ENCODE measurements around the gene TBR1.

Gene TBR1

DNA sequence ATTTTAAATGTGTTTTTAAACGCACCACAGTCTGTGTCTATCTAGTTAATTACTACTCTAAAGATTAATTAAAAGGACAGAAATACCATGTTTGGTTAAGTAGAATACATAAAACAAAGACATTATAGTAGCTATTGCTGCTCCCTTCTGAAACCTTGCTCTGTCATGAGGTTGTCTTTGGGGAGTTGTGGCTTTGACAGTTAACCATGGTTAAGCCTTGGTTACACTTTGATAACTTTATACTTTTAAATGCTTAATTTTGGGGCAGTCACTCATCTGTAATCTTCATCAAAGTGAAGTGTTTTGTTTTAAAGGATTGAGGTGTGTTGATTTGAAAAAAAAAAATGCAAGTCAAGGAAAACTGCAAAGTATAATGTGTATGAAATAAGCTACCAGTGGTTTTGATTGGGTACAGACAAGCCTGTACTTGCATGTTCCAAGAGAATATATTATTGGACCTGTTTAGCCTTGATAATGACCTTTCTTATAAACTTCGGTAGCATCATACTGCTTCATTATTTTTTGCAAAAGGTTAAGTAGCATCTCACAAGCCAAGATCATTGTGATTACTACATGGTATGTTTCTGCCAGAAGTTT, 29.8 kb upstream of the TBR1 start:
- H3K36me3 ChIP-seq (ENCODE audit: insufficient read depth, low read length), result peaks cover 15% of the 10 kb centered on the region
- no peaks in the 10 kb centered on the region for H3K4me1 ChIP-seq (ENCODE audit: control insufficient read depth, insufficient read depth, low read length, unreplicated experiment)
- H3K79me2 ChIP-seq (ENCODE audit: control insufficient read depth, insufficient read depth, low read length, unreplicated experiment), result no peaks in the 10 kb centered on the region
- no peaks in the 10 kb centered on the region for H3K27me3 ChIP-seq (ENCODE audit: insufficient read depth, low read length)
- H3K27ac ChIP-seq (ENCODE audit: low read depth, low read length), result no peak overlapping the region
- no peak overlapping the region for H3K4me3 ChIP-seq (ENCODE audit: low read depth, low read length)
- no peak overlapping the region for H2AFZ ChIP-seq (ENCODE audit: low read length, unreplicated experiment)

DNA sequence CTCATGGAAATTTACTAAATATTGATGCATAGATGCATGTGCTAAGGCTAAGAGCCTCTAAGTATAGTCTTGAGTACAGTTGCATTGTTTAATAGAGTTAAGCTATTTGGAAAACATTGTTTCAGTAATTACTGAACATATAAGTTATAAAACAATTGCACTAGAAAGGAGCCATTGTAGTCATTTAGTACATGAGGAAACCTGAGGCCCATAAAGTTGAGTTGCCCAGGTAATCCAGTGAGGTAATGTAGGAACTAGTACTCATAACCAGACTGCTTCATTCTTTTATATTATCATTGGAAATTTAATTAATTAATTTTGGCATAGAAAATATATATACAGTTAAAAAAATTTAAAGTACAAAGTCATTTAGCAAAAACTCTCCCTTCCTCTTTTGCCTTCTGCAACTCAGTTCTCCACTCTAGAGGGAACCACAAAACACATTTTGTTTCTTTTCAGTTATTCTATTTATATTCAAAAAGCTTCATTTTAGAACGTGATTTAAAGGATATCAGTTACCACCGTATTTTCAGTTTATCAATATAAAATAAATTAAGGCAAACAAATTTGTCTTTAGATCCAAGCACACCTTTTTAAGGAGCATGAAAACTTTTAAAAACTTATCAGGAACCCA, 27.8 kb upstream of the TBR1 start:
- H3K36me3 ChIP-seq (ENCODE audit: insufficient read depth, low read length), result peaks cover 15% of the 10 kb centered on the region
- no peaks in the 10 kb centered on the region for H3K4me1 ChIP-seq (ENCODE audit: control insufficient read depth, insufficient read depth, low read length, unreplicated experiment)
- H3K27ac ChIP-seq (ENCODE audit: low read depth, low read length), result no peak overlapping the region
- no peaks in the 10 kb centered on the region for H3K27me3 ChIP-seq (ENCODE audit: insufficient read depth, low read length)
- no peak overlapping the region for H3K4me3 ChIP-seq (ENCODE audit: low read depth, low read length)
- no peaks in the 10 kb centered on the region for H3K79me2 ChIP-seq (ENCODE audit: control insufficient read depth, insufficient read depth, low read length, unreplicated experiment)
- H2AFZ ChIP-seq (ENCODE audit: low read length, unreplicated experiment), result no peak overlapping the region

DNA sequence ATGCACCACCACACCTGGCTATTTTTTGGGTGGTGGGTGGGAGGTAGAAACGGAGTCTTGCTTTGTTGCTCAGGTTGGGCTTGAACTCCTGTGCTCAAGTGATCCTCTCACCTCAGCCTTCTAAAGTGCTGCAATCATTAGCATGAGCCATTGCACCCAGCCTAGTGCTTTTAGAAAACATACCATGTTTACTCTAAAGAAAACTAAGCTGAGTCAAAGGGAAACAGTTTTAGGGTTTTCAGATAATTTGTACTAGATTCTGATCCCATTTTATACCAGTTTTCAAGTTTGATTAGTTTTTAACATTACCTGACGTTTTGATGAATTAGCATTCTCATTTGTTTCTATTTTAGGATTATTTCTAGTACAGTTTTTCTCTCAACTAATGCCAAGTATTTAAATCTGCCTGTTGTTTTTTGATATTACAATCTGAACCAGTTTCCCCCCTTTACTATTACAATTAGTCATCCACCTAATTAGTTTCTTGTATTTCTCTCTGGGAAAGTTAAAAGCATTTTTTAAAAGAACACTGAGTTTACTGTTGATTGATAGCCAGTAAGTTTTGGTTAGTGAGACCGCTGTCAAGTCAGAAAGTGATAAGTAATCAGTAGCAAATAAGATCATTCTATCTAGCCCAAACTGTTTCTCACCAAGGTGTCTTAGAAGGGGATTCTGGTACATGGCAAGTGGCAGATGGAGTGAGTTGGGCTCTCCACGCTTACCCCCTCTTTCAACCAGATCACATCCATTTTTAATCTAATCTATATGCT, 24.2 kb upstream of the TBR1 start:
- no peak overlapping the region for H2AFZ ChIP-seq (ENCODE audit: low read length, unreplicated experiment)
- no peaks in the 10 kb centered on the region for H3K4me1 ChIP-seq (ENCODE audit: control insufficient read depth, insufficient read depth, low read length, unreplicated experiment)
- H3K79me2 ChIP-seq (ENCODE audit: control insufficient read depth, insufficient read depth, low read length, unreplicated experiment), result no peaks in the 10 kb centered on the region
- no peak overlapping the region for H3K4me3 ChIP-seq (ENCODE audit: low read depth, low read length)
- no peak overlapping the region for H3K27ac ChIP-seq (ENCODE audit: low read depth, low read length)
- H3K36me3 ChIP-seq (ENCODE audit: insufficient read depth, low read length), result peaks cover 30% of the 10 kb centered on the region
- H3K27me3 ChIP-seq (ENCODE audit: insufficient read depth, low read length), result no peaks in the 10 kb centered on the region

DNA sequence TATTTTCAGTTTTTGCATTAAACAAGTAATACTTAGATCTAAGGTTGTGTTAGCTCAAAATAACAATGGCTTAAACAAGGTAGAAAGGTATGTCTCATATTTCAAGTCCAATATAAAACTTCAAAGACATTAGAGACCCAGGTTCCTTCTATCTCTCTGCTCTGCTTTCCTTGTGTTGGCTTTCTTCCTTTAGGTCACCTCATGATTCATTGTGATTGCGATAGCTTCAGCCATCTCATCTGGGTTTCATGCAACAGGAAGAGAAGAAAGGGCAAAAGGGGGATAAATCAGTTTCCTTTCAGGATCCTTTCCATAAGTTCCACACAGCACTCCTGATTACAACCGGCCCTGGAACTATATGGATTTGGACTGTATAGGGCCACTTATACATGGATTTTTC, 16.0 kb upstream of the TBR1 start:
- no peak overlapping the region for H3K27ac ChIP-seq (ENCODE audit: low read depth, low read length)

DNA sequence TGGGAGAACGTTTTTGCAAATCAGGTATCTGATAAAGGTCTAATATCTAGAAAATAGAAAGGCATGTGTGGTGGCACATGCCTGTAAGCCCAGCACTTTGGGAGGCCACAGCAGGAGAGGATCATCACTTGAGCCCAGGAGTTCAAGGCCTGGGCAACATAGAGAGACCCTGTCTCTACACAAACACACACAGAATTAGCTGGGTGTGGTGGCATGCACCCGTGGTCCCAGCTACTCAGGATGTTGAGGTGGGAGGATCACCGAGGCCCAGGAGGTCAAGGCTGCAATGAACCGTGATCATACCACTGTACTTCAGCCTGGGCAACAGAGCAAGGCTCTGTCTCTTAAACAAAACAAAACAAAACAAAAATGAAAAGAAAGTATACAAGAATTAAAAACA, 13.8 kb upstream of the TBR1 start:
- peaks cover 34% of the 10 kb centered on the region for H3K36me3 ChIP-seq (ENCODE audit: insufficient read depth, low read length)
- H3K79me2 ChIP-seq (ENCODE audit: control insufficient read depth, insufficient read depth, low read length, unreplicated experiment), result no peaks in the 10 kb centered on the region
- no peak overlapping the region for H3K27ac ChIP-seq (ENCODE audit: low read depth, low read length)
- H2AFZ ChIP-seq (ENCODE audit: low read length, unreplicated experiment), result no peak overlapping the region
- H3K27me3 ChIP-seq (ENCODE audit: insufficient read depth, low read length), result no peaks in the 10 kb centered on the region
- H3K4me1 ChIP-seq (ENCODE audit: control insufficient read depth, insufficient read depth, low read length, unreplicated experiment), result peaks cover 3% of the 10 kb centered on the region
- no peak overlapping the region for H3K4me3 ChIP-seq (ENCODE audit: low read depth, low read length)

More for the DNA sequence above, 16.0 kb upstream of the TBR1 start:
- Histone ChIP-seq H3K36me3 (ENCODE audit: insufficient read depth, low read length) (peaks cover 55% of the 10 kb centered on the region), H2AFZ (ENCODE audit: low read length, unreplicated experiment) (no peak overlapping the region), H3K27me3 (ENCODE audit: insufficient read depth, low read length) (no peaks in the 10 kb centered on the region), H3K79me2 (ENCODE audit: control insufficient read depth, insufficient read depth, low read length, unreplicated experiment) (no peaks in the 10 kb centered on the region), H3K4me3 (ENCODE audit: low read depth, low read length) (no peak overlapping the region), H3K4me1 (ENCODE audit: control insufficient read depth, insufficient read depth, low read length, unreplicated experiment) (peaks cover 3% of the 10 kb centered on the region)

DNA sequence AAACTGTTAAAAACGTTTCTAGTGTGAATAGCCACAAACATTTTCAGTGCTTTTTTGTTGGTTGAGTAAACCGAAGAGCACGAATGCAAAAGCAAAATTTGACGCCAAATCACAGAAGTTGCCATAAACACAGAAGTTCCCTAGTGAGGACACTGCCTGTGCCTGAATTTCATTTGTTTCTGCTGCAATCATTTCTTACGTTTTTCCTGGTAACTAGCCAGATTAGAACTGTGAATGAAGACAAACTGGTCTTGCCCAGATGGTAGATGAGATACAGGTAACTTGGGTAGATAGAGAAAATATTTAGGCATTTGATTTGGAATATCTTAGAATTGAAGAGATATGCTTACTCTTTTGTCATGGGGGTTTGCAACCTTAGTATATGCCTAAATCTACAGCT, 9.8 kb upstream of the TBR1 start:
- Histone ChIP-seq H3K27me3 (ENCODE audit: insufficient read depth, low read length) (no peaks in the 10 kb centered on the region), H2AFZ (ENCODE audit: low read length, unreplicated experiment) (no peak overlapping the region), H3K4me3 (ENCODE audit: low read depth, low read length) (no peak overlapping the region), H3K4me1 (ENCODE audit: control insufficient read depth, insufficient read depth, low read length, unreplicated experiment) (no peaks in the 10 kb centered on the region), H3K27ac (ENCODE audit: low read depth, low read length) (no peak overlapping the region), H3K79me2 (ENCODE audit: control insufficient read depth, insufficient read depth, low read length, unreplicated experiment) (no peaks in the 10 kb centered on the region), H3K36me3 (ENCODE audit: insufficient read depth, low read length) (peaks cover 12% of the 10 kb centered on the region)

DNA sequence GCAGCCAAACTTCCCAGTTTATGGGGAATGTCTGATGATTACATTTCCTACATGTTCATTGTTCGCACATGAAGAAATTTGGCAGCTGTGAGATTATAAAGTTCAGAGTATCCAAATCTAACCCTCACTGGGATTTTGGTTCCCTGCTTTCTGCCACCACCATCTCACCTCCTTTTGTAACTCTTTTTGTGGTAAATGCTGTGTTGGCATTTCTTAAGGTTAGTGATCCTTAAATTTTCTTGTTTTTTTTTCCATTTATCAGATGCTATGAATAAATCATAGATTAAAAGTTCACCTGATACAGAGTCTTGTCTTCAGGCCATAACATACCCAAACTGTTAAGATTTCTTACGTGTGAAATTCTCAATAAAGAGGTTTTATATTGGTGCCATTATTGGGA, 8.5 kb upstream of the TBR1 start:
- Histone ChIP-seq H3K79me2 (ENCODE audit: control insufficient read depth, insufficient read depth, low read length, unreplicated experiment) (no peaks in the 10 kb centered on the region), H3K27ac (ENCODE audit: low read depth, low read length) (no peak overlapping the region), H3K4me1 (ENCODE audit: control insufficient read depth, insufficient read depth, low read length, unreplicated experiment) (peaks cover 11% of the 10 kb centered on the region), H3K4me3 (ENCODE audit: low read depth, low read length) (no peak overlapping the region), H3K36me3 (ENCODE audit: insufficient read depth, low read length) (peaks cover 12% of the 10 kb centered on the region), H2AFZ (ENCODE audit: low read length, unreplicated experiment) (no peak overlapping the region), H3K27me3 (ENCODE audit: insufficient read depth, low read length) (no peaks in the 10 kb centered on the region)

DNA sequence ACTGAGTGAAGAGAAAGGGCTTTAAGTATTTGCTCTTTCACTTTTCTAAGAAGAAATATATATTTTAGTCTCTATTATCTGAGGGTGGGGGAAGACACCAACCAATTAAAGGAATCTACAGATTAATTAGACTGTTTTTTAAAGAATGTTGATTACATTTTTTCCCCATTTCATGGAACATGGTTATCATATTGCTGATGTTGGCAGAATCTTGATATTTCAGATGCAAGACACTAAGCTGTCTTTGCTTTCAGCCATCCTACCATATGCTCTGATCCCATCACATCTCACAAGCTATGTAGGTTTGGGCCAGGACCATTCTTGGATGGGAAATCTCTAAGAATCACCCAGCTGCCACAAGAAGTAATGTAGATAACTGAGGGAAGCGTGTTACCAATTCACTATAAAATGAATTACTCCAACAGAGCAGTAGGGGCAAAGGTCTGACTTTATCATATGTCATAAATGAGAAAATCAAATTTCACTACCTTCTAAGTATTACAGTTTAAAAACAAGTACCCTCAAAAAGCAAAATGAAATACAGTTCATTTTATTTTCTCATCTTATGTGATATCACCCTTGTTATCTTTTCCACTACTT, 6.7 kb upstream of the TBR1 start:
- Histone ChIP-seq H3K4me1 (ENCODE audit: control insufficient read depth, insufficient read depth, low read length, unreplicated experiment) (peaks cover 11% of the 10 kb centered on the region), H3K27ac (ENCODE audit: low read depth, low read length) (no peak overlapping the region), H3K4me3 (ENCODE audit: low read depth, low read length) (no peak overlapping the region), H3K36me3 (ENCODE audit: insufficient read depth, low read length) (peaks cover 12% of the 10 kb centered on the region), H2AFZ (ENCODE audit: low read length, unreplicated experiment) (no peak overlapping the region), H3K79me2 (ENCODE audit: control insufficient read depth, insufficient read depth, low read length, unreplicated experiment) (no peaks in the 10 kb centered on the region), H3K27me3 (ENCODE audit: insufficient read depth, low read length) (no peaks in the 10 kb centered on the region)

DNA sequence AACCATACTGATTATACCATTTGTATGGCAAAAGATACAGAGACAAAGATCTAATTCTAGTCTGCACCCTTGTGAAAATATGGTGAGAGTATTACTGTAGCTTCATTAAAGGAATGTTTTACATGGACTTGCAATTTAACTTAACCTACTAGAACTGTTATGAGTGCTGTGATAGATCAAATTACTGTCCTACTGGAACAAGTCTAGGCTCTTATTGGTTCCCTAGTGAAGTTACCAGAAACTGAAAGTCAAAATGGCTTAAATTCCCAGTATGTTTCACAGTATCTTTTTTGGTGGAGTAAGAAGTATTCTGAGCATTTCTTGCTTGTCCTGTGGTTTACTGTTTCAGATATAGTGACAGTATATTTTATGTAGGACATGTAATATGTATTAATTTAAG, 3.8 kb upstream of the TBR1 start:
- peaks cover 12% of the 10 kb centered on the region for H3K36me3 ChIP-seq (ENCODE audit: insufficient read depth, low read length)
- peaks cover 25% of the 10 kb centered on the region for H3K4me1 ChIP-seq (ENCODE audit: control insufficient read depth, insufficient read depth, low read length, unreplicated experiment)
- no peak overlapping the region for H3K4me3 ChIP-seq (ENCODE audit: low read depth, low read length)
- no peak overlapping the region for H2AFZ ChIP-seq (ENCODE audit: low read length, unreplicated experiment)
- H3K79me2 ChIP-seq (ENCODE audit: control insufficient read depth, insufficient read depth, low read length, unreplicated experiment), result no peaks in the 10 kb centered on the region
- peaks cover 25% of the 10 kb centered on the region for H3K27me3 ChIP-seq (ENCODE audit: insufficient read depth, low read length)
- H3K27ac ChIP-seq (ENCODE audit: low read depth, low read length), result no peak overlapping the region

DNA sequence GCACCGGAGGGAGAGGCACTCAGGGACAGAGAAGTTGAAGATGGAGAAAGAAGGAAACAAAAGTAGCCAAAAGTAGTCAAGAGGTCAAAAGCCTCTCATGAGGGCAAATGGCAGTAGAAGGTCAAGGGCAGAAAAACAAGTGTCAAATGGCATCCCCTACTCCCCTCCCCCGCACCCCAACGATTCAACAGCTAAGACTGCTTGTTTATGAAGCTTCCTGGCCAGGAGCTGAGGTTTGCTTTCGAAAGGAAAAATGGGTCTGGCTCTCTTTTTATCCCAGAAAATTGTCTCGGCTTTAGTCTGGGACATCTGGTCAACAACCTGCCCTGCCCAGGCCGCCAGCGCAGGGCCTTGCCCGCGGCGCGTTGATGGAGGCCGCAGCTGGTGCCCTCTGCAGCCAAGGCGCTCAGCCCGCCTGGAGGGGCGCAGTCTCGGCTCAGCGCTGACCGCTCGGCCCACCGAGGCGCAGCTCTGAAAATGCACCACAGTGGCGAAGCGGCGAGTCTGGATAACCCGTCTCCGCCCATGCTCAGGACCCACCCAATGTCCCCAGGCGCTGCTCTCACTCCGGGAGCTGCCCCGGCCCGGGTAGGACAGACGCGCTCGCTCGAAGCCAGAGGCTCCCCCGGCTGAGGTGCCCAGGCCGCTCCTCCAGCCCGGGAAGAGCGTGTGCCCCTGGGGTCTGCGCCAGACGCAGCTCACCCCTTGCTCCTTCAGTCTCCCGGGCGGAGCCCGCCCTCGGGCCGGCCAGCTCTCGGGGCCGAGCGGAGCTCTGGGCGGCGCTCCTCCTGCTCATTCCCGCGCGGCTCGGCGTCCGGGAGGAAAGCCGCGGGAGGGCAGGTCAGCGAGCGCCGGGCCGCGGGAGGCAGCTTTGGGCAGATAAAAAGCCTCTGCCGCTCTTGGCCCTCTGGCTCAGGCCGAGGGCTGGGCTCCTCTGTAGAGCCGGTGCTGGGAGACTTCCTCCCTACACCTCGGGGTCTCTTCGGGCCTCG, 1.8 kb upstream of the TBR1 start:
- H3K27me3 ChIP-seq (ENCODE audit: insufficient read depth, low read length), result peaks cover 45% of the 10 kb centered on the region
- peak overlapping the region; percentile 44 for H2AFZ ChIP-seq (ENCODE audit: low read length, unreplicated experiment)
- H3K4me3 ChIP-seq (ENCODE audit: low read depth, low read length), result peak overlapping the region; percentile 75
- no peaks in the 10 kb centered on the region for H3K79me2 ChIP-seq (ENCODE audit: control insufficient read depth, insufficient read depth, low read length, unreplicated experiment)
- H3K27ac ChIP-seq (ENCODE audit: low read depth, low read length), result no peak overlapping the region
- H3K36me3 ChIP-seq (ENCODE audit: insufficient read depth, low read length), result peaks cover 12% of the 10 kb centered on the region
- H3K4me1 ChIP-seq (ENCODE audit: control insufficient read depth, insufficient read depth, low read length, unreplicated experiment), result peaks cover 25% of the 10 kb centered on the region

All from ACC112 (cell line).